GM23248 (cell line): ENCODE measurements around the gene OR5K2. TPM values are rescaled to one million over a fixed set of nuclear protein-coding genes. Genes with fewer than 3 reads are reported as not detected.

Experiments
- DNase-seq: peaks from one replicate; pipeline ENCODE4 v3.0.0-alpha.2; 2015
- H2AFZ ChIP-seq: fragments of 200-600 bp; sonication (generic); 2 replicates; pipeline ENCODE4 v1.6.1; 2016; ENCODE audit warnings: antibody characterized with exemption
- H3F3A ChIP-seq: fragments of 200-600 bp; sonication (generic); 2 replicates; pipeline ENCODE4 v1.6.1; 2016; ENCODE audit warnings: mild to moderate bottlenecking, antibody characterized with exemption, mixed run types; ENCODE audit not compliant: insufficient read depth
- H3K27ac ChIP-seq: fragments of 200-600 bp; sonication (generic); 2 replicates; pipeline ENCODE4 v1.5.1; 2016; ENCODE audit warnings: mild to moderate bottlenecking
- H3K27me3 ChIP-seq: fragments of 200-600 bp; sonication (generic); replicated peaks from 2 replicates; pipeline ENCODE4 v1.6.1; 2016; ENCODE audit warnings: mild to moderate bottlenecking; ENCODE audit not compliant: insufficient read depth
- H3K36me3 ChIP-seq: fragments of 200-600 bp; sonication (generic); 2 replicates; pipeline ENCODE4 v1.6.1; 2016; ENCODE audit warnings: low read depth, mild to moderate bottlenecking
- H3K4me1 ChIP-seq: fragments of 200-600 bp; sonication (generic); 2 replicates; pipeline ENCODE4 v1.6.1; 2016; ENCODE audit warnings: mild to moderate bottlenecking; ENCODE audit not compliant: insufficient read depth
- H3K4me2 ChIP-seq: fragments of 200-600 bp; sonication (generic); one replicate; pipeline ENCODE4 v1.6.1; 2016; ENCODE audit warnings: mild to moderate bottlenecking; ENCODE audit not compliant: unreplicated experiment
- H3K4me3 ChIP-seq: fragments of 200-600 bp; sonication (generic); 2 replicates; pipeline ENCODE4 v1.5.1; 2016; ENCODE audit warnings: mild to moderate bottlenecking
- H3K79me2 ChIP-seq: fragments of 200-600 bp; sonication (generic); 2 replicates; pipeline ENCODE4 v1.6.1; 2016; ENCODE audit warnings: mild to moderate bottlenecking; ENCODE audit not compliant: insufficient read depth
- H3K9ac ChIP-seq: fragments of 200-600 bp; sonication (generic); 2 replicates; pipeline ENCODE4 v1.6.1; 2016; ENCODE audit warnings: mild to moderate bottlenecking
- H3K9me2 ChIP-seq: fragments of 200-600 bp; sonication (generic); 2 replicates; pipeline ENCODE4 v1.6.1; 2016; ENCODE audit warnings: mixed run types, mild to moderate bottlenecking, moderate library complexity; ENCODE audit not compliant: insufficient read depth
- H3K9me3 ChIP-seq: fragments of 200-600 bp; sonication (generic); one replicate; pipeline ENCODE4 v1.6.1; 2017; ENCODE audit warnings: low read depth
- H4K20me1 ChIP-seq: fragments of 200-600 bp; sonication (generic); 2 replicates; pipeline ENCODE4 v1.6.0; 2016; ENCODE audit not compliant: insufficient read depth
- EZH2 ChIP-seq: fragments of 200-600 bp; sonication (generic); IDR thresholded peaks from 2 replicates; pipeline ENCODE4 v1.6.1; 2018; ENCODE audit warnings: antibody characterized with exemption, mild to moderate bottlenecking; ENCODE audit not compliant: insufficient read depth, poor library complexity, severe bottlenecking
- EZH2phosphoT487 ChIP-seq: fragments of 200-600 bp; sonication (generic); IDR thresholded peaks from 2 replicates; pipeline ENCODE4 v1.6.1; 2018; ENCODE audit warnings: antibody characterized with exemption, moderate library complexity, mild to moderate bottlenecking, low read depth; ENCODE audit not compliant: insufficient read depth
- WGBS, 2 experiments: methylation state at CpG; one replicate each; pipeline ENCODE4 v1.1.6; 2015 to 2017; ENCODE audit warnings: low lambda C conversion rate in 2 of 2, low coverage in 1 of 2; ENCODE audit errors: missing lambda C conversion rate in 2 of 2; 5-methylcytosine and 5-hydroxymethylcytosine counted together
- in situ Hi-C: fragments of 300-500 bp; cut with MboI; formaldehyde crosslinking; loops from 2 replicates; pipeline ENCODE4 v1.15.0; 2020
- polyA plus RNA-seq: library from polyadenylated mRNA; unstranded; fragments of >200 nt; fragmentation: Nextera tagmentation; extraction: Ambion mirVana; gene quantifications from 2 replicates; pipeline ENCODE4 v1.2.1, GENCODE V29; 2016
- total RNA-seq: library from RNA; depleted of rRNA; stranded (reverse); fragments of >200 nt; shearing (Covaris generic); gene quantifications from 2 replicates; pipeline ENCODE4 v1.2.3, GENCODE V29; 2014; rRNA removed

OR5K2 gene
- total RNA-seq (not detected in 2 replicates), polyA plus RNA-seq (not detected in 2 replicates)

GRCh38 chr3:98497381-98497780 is at the start of gene OR5K2:
OR5K2 (plus strand) TSS chr3:98497681; CDS start chr3:98497681, 0 bp downstream.
- no peak for DNase-seq
- H3K36me3 ChIP-seq = no peaks in the 10 kb centered on the region
- H3K79me2 ChIP-seq = no peaks in the 10 kb centered on the region
- H3K4me3 ChIP-seq = no peak within 1 kb of the TSS
- no peak within 1 kb of the TSS for H3K4me2 ChIP-seq
- H3K27ac ChIP-seq = no peak within 1 kb of the TSS
- TF ChIP-seq EZH2phosphoT487 (no peak), EZH2 (no peak)
- 34 to 53% methylated on average over 2 of the region's 2 CpGs for WGBS, 2 experiments
- no peaks in the 10 kb centered on the region for H3K9me2 ChIP-seq
- no peaks in the 10 kb centered on the region for H3K4me1 ChIP-seq
- in situ Hi-C loops = no loop called here
- no peak within 1 kb of the TSS for H3K9ac ChIP-seq
- H3K9me3 ChIP-seq = no peaks in the 10 kb centered on the region
- 0 out of 2 replicates have a peak, but pooled peaks cover 13% of the 10 kb centered on the region for H3K27me3 ChIP-seq
- no peak within 1 kb of the TSS for H2AFZ ChIP-seq
- no peaks in the 10 kb centered on the region for H4K20me1 ChIP-seq
- no peaks in the 10 kb centered on the region for H3F3A ChIP-seq

GRCh38 chr3:98449606-98450193 is 47.8 kb upstream of the OR5K2 start:
- Histone ChIP-seq H4K20me1 (no peaks in the 10 kb centered on the region), H3K27me3 (no peaks in the 10 kb centered on the region), H3K9me2 (no peaks in the 10 kb centered on the region), H3K4me2 (no peak overlapping the region), H3K36me3 (no peaks in the 10 kb centered on the region), H2AFZ (no peak overlapping the region), H3K27ac (no peak overlapping the region), H3K9me3 (no peaks in the 10 kb centered on the region), H3F3A (no peaks in the 10 kb centered on the region), H3K9ac (no peak overlapping the region), H3K79me2 (no peaks in the 10 kb centered on the region), H3K4me1 (no peaks in the 10 kb centered on the region), H3K4me3 (no peak overlapping the region)
- 41 to 42% methylated on average over 7 of the region's 7 CpGs for WGBS, 2 experiments
- no peak for DNase-seq
- in situ Hi-C loops = no loop called here
- TF ChIP-seq EZH2phosphoT487 (no peak), EZH2 (no peak)

DNA sequence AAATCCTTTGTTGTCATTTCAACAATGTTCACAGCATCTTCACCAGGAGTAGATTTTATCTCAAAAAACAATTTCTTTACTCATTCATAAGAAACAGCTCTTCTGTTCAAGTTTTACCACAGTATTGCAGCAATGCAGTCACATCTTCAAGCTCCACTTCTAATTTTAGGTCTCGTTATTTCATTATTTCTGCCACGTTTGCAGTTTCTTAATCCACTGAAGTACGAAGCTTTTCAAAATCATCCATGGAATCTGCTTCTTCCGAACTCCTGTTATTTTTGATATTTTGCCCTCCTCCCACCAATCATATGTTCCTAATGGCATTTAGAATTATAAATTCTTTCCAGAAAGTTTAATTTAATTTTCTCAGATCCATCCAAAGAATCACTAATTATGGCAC is 47.1 kb upstream of the OR5K2 start:
- Histone ChIP-seq H3K27ac (no peak overlapping the region), H3K4me1 (no peaks in the 10 kb centered on the region), H4K20me1 (no peaks in the 10 kb centered on the region), H3K4me2 (no peak overlapping the region), H3K4me3 (no peak overlapping the region), H3K27me3 (no peaks in the 10 kb centered on the region), H3K36me3 (no peaks in the 10 kb centered on the region), H3K9me3 (no peaks in the 10 kb centered on the region), H2AFZ (no peak overlapping the region), H3K9me2 (no peaks in the 10 kb centered on the region), H3F3A (no peaks in the 10 kb centered on the region), H3K79me2 (no peaks in the 10 kb centered on the region), H3K9ac (no peak overlapping the region)
- DNase-seq = no peak
- TF ChIP-seq EZH2 (no peak), EZH2phosphoT487 (no peak)
- 13 to 14% methylated on average over 4 of the region's 4 CpGs for WGBS, 2 experiments
- in situ Hi-C loops = no loop called here

DNA sequence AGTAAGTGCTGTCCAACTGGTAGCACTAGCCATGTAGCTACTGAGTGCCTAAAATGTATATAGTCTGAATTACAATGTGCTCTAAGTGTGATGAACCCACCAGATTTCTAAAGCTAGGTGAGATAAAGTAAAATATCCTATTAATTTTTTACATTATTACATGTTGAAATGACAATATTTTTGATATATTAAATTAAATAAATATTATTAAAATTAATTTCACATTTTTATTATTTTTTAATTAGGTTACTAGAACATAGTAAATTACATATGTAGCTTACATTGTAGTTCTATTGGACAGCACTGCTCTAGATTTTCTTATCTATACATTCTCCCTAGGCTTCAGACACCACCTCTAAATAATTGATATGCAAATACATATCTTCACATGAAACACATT is 43.7 kb upstream of the OR5K2 start:
- Histone ChIP-seq H3K4me1 (no peaks in the 10 kb centered on the region), H3F3A (no peaks in the 10 kb centered on the region), H4K20me1 (no peaks in the 10 kb centered on the region), H3K9ac (no peak overlapping the region), H3K27me3 (no peaks in the 10 kb centered on the region), H3K79me2 (no peaks in the 10 kb centered on the region), H3K4me3 (no peak overlapping the region), H3K4me2 (no peak overlapping the region), H3K27ac (no peak overlapping the region), H3K9me2 (no peaks in the 10 kb centered on the region), H2AFZ (no peak overlapping the region), H3K36me3 (no peaks in the 10 kb centered on the region), H3K9me3 (no peaks in the 10 kb centered on the region)
- TF ChIP-seq EZH2phosphoT487 = no peak
- TF ChIP-seq EZH2 = no peak
- no peak for DNase-seq
- in situ Hi-C loops = no loop called here

- no peaks in the 10 kb centered on the region for H3K9me3 ChIP-seq
- H4K20me1 ChIP-seq = no peaks in the 10 kb centered on the region
- H3K4me2 ChIP-seq = no peak overlapping the region
- H3F3A ChIP-seq = no peaks in the 10 kb centered on the region
- H3K79me2 ChIP-seq = no peaks in the 10 kb centered on the region
- TF ChIP-seq EZH2 (no peak), EZH2phosphoT487 (no peak)
- DNase-seq = no peak
- in situ Hi-C loops = no loop called here
- H3K27me3 ChIP-seq = no peaks in the 10 kb centered on the region
- no peak overlapping the region for H2AFZ ChIP-seq
- H3K4me1 ChIP-seq = no peaks in the 10 kb centered on the region
- H3K4me3 ChIP-seq = no peak overlapping the region
- 27 to 35% methylated on average over 1 of the region's 1 CpG for WGBS, 2 experiments
- no peak overlapping the region for H3K9ac ChIP-seq
- no peak overlapping the region for H3K27ac ChIP-seq
- no peaks in the 10 kb centered on the region for H3K9me2 ChIP-seq
- no peaks in the 10 kb centered on the region for H3K36me3 ChIP-seq
These were observed 42.6 kb upstream of the OR5K2 start for GRCh38 chr3:98454929-98455328.
